Epithelial cell of proximal tubule (primary cell): ENCODE measurements around the gene NT5C1B. TPM values are rescaled to one million over a fixed set of nuclear protein-coding genes. Genes with fewer than 3 reads are reported as not detected.

Experiments used
- DNase-seq: peaks from one replicate; pipeline ENCODE4 v3.0.0-alpha.2; 2011; ENCODE audit warnings: low read depth
- H3K4me3 ChIP-seq: 2 replicates; pipeline ENCODE4 v1.5.1; 2011; ENCODE audit warnings: low read depth, mild to moderate bottlenecking, low read length
- total RNA-seq: library from RNA; depleted of rRNA; stranded (reverse); fragments of >200 nt; gene quantifications from 2 replicates; pipeline ENCODE4 v1.2.3, GENCODE V29; 2015
- TF ChIP-seq, protein P1 (sequence below): conservative IDR thresholded peaks from 2 replicates; pipeline ENCODE4 v1.5.1; 2012; ENCODE audit warnings: low read depth, mild to moderate bottlenecking, low read length

Gene NT5C1B
- total RNA-seq, 1 donor from 2014 or later = not detected

DNA sequence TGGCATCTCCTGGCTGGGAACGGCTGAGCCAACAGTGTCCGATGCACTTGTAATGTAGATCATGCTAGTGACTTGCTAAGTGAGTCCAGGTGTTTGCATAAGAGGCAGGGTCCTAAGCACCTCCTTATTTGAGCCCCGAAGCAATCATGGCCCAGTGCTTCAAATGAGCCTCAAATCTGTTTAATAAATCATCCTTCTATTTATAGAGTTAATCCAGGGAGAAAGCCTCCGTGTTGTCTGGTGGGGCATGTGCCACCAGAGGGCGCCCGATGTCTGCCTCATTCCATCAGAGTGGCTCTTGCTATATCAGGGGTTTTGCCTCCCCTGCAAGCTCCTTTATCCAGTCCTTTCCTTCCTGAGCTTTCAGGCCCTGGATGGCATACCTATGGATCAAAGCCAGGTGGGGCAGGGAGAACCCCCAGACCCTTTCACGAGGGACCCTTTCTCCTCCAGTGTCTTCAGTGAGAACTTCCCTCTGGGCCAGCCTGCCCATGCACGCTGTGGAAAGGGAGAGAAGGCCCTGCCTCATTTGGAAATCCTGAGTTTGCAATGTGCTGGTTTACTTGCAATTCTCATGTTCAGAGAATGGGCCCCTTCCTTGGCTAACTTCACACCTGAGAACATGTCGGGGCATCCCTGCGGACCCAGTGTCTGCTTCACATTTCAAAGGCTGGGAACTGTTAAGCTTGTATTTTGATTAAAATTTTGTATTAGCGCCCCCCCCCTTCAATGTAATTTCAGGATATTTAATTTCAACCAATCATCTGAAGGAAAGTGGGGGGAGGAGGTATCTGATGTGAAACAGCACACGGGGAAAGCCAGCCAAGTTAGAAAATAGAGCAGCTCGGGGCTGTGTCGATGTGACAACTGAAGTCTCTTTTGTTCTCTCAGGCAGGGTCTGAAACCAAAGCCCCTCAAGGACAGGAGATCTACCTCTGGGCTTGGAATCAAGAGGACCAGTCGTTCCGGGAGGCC lies 68.6 kb downstream of the NT5C1B start:
- H3K4me3 ChIP-seq = no peak overlapping the region
- TF ChIP-seq, protein P1, sequence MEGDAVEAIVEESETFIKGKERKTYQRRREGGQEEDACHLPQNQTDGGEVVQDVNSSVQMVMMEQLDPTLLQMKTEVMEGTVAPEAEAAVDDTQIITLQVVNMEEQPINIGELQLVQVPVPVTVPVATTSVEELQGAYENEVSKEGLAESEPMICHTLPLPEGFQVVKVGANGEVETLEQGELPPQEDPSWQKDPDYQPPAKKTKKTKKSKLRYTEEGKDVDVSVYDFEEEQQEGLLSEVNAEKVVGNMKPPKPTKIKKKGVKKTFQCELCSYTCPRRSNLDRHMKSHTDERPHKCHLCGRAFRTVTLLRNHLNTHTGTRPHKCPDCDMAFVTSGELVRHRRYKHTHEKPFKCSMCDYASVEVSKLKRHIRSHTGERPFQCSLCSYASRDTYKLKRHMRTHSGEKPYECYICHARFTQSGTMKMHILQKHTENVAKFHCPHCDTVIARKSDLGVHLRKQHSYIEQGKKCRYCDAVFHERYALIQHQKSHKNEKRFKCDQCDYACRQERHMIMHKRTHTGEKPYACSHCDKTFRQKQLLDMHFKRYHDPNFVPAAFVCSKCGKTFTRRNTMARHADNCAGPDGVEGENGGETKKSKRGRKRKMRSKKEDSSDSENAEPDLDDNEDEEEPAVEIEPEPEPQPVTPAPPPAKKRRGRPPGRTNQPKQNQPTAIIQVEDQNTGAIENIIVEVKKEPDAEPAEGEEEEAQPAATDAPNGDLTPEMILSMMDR = peak; percentile 94

DNA sequence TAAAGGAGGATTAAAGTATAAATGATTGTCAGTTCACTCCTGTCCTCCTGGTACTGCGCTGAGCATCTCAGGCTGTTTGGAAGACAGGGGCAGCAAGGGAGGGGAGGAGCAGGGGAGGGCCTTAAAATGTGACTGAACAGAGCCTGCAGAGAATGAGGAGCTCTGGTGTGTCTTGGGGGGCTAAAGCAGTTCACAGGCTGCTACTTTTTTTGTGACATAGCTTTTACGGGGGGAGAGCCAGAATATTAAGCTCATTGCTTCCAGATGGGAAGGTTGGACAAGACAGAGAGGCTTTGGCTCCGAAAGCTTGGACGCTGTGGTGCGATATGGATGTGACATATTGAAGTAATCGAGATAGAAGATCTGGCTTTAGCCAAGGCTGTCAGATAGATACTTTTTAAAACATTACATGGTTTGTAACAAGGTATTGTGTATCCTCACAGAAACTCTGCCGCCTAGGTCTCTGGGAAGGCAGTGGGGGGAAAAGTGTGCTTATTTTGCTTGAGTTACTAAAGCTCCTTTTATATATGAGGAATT lies 69.4 kb downstream of the NT5C1B start:
- TF ChIP-seq, protein P1 = no peak
- DNase-seq = no peak
- H3K4me3 ChIP-seq = no peak overlapping the region

More for the DNA sequence above, 68.6 kb downstream of the NT5C1B start:
- no peak for DNase-seq

DNA sequence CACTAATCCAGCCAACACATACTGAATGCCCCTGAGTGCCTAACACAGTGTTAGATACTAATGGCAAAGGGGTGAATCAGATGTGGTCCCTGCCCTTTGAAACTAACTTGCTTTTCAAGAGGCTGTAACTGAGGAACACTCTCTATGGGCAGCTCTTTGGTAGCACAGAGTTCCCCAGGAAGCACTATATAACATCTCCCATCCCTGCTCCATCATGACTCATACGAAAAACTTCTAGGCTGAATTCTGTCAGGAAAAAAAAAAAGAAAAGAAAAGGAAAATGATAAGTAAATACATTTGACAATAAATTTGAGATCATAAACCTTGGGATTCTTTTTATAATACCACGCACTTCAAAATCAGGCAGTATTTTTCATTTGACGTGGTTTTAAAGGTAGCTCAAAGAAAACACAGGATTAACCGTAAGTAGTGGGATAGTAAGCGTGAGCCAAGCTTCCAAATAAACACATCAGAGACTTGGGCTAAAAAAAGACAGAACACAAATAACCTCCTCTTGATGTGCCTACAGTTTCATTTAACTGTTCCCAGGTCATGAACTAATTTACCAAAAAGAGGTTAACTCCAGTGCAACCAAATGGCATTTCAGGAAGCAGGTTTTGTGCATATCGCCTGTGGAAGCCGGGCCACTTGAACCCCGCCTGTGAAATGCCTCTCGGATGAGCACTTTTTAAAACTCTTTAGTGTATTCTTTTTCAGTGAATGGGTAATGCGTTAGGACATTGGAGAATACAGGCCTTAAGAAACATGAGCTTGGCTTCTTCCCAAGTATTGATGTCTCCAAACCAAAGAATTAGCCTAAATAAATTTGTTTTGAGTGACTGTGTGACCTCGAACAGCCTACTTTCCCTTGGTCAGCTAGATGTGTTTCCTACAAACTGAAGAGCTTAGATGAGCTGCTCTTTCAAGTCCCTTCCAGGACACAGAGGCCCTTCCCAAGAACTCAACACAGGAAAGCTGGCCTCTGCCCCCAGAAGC lies 71.0 kb downstream of the NT5C1B start:
- H3K4me3 ChIP-seq = no peak overlapping the region
- DNase-seq = no peak
- TF ChIP-seq, protein P1 = no peak

DNA sequence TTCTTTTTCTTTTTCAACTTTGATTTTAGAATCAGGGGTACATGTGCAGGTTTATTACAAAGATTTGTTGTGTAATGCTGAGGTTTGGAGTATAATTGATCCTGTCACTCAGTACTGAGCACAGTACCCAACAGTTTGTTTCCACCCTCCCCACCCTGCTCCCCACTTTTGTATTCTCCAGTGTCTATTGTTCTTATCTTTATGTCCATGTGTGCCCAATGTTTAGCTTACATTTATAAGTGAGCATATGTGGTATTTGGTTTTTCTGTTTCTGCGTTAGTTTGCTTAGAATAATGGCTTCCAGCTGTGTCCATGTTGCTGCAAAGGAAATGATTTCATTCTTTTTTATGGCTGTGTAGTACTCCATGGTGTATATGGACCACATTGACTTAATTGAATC lies 72.0 kb downstream of the NT5C1B start:
- DNase-seq = no peak
- H3K4me3 ChIP-seq = no peak overlapping the region
- TF ChIP-seq, protein P1 = no peak

DNA sequence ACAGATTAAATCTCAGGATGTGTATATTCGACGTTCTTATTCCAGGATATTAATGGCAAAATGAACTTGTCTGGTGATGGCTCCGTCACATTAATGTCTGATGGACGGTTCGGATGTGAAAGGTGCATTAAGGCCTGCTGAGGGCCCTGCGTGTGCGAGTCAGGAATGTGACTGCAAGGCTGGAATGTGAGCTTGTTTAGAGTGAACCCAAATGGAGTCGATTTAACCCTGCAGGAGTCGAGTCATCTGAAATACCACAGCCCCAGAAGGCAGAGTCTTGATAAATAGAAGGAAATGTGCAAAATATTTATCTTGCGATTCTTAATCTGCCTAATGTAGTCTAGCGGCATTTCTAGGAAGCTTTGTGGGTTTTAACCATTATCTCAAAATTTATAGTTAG lies 73.3 kb downstream of the NT5C1B start:
- no peak for DNase-seq
- TF ChIP-seq, protein P1 = no peak
- H3K4me3 ChIP-seq = no peak overlapping the region
